Keratinocyte (primary cell): ENCODE measurements around the gene NUMBL. TPM values are rescaled to one million over a fixed set of nuclear protein-coding genes. Genes with fewer than 3 reads are reported as not detected.

Experiments
- DNase-seq: peaks from one replicate; pipeline ENCODE4 v3.0.0-alpha.2; 2011; ENCODE audit warnings: low read depth, missing footprints, low spot score
- FAIRE-seq: peaks from 2 replicates; lab custom pipeline; 2011; peaks lifted over from hg19 to GRCh38; lab: Jason Lieb, UNC
- H2AFZ ChIP-seq: 2 replicates; pipeline ENCODE4 v1.6.0; 2012; ENCODE audit warnings: low read length, control low read depth, inconsistent platforms; ENCODE audit not compliant: control insufficient read depth
- H3K27ac ChIP-seq: 2 replicates; pipeline ENCODE4 v1.5.1; 2011; ENCODE audit warnings: low read length; ENCODE audit not compliant: control insufficient read depth, insufficient read depth
- H3K27me3 ChIP-seq: 3 replicates; pipeline ENCODE4 v1.6.0; 2011; ENCODE audit warnings: low read length; ENCODE audit not compliant: control insufficient read depth, insufficient read depth; ENCODE audit errors: extremely low read depth
- H3K36me3 ChIP-seq, 2 experiments: 2 replicates in 1 of 2; 3 replicates in 1 of 2; pipeline ENCODE4 v1.5.1; 2011; ENCODE audit warnings: low read length in 2 of 2, mild to moderate bottlenecking in 1 of 2; ENCODE audit not compliant: control insufficient read depth in 2 of 2, insufficient read depth in 2 of 2; ENCODE audit errors: extremely low read depth in 1 of 2
- H3K4me1 ChIP-seq: 3 replicates; pipeline ENCODE4 v1.5.1; 2011; ENCODE audit warnings: low read length; ENCODE audit not compliant: control insufficient read depth, insufficient read depth; ENCODE audit errors: extremely low read depth
- H3K4me2 ChIP-seq: 3 replicates; pipeline ENCODE4 v1.6.0; 2011; ENCODE audit warnings: low read depth, low read length; ENCODE audit not compliant: control insufficient read depth, insufficient read depth; ENCODE audit errors: extremely low read depth
- H3K4me3 ChIP-seq, 3 experiments: fragments of 200-600 bp in 1 of 3; sonication (generic) in 1 of 3; 2 replicates in 2 of 3; 3 replicates in 1 of 3; pipeline ENCODE4 v1.5.1; 2011 to 2016; ENCODE audit warnings: low read length in 3 of 3, mild to moderate bottlenecking in 3 of 3, control low read depth in 2 of 3, inconsistent platforms in 1 of 3, low read depth in 1 of 3, mixed read lengths in 1 of 3, mixed run types in 1 of 3, moderate library complexity in 1 of 3; ENCODE audit not compliant: control insufficient read depth in 2 of 3, insufficient read depth in 2 of 3; ENCODE audit errors: extremely low read depth in 1 of 3
- H3K79me2 ChIP-seq: 2 replicates; pipeline ENCODE4 v1.6.0; 2012; ENCODE audit warnings: low read length; ENCODE audit not compliant: control insufficient read depth, insufficient read depth
- H3K9ac ChIP-seq: 3 replicates; pipeline ENCODE4 v1.6.0; 2011; ENCODE audit warnings: low read length; ENCODE audit not compliant: control insufficient read depth, insufficient read depth; ENCODE audit errors: extremely low read depth
- H3K9me1 ChIP-seq: 3 replicates; pipeline ENCODE4 v1.6.0; 2011; ENCODE audit warnings: low read length; ENCODE audit not compliant: control insufficient read depth, insufficient read depth; ENCODE audit errors: extremely low read depth
- H3K9me3 ChIP-seq: 2 replicates; pipeline ENCODE4 v1.5.1; 2012; ENCODE audit warnings: low read depth, low read length; ENCODE audit not compliant: control insufficient read depth
- H4K20me1 ChIP-seq: 3 replicates; pipeline ENCODE4 v1.6.0; 2011; ENCODE audit warnings: low read length; ENCODE audit not compliant: control insufficient read depth, insufficient read depth; ENCODE audit errors: extremely low read depth
- EZH2 ChIP-seq: IDR thresholded peaks from one replicate; pipeline ENCODE4 v1.6.1; 2012; ENCODE audit warnings: inconsistent platforms, mild to moderate bottlenecking, low read length, moderate library complexity
- dilution Hi-C: fragments of 300-500 bp; cut with MboI; formaldehyde crosslinking; loops from one replicate; pipeline ENCODE4 v1.7.0; 2020; ENCODE audit warnings: low sequenced_read_pairs; ENCODE audit not compliant: extremely low pct_ligation_motif_present
- polyA plus RNA-seq, 5 experiments: library from polyadenylated mRNA; depleted of rRNA in 3 of 5; stranded (reverse) in 3 of 5; stranded (forward) in 1 of 5; unstranded in 1 of 5; fragments of >200 nt; gene quantifications; 1 replicate in 1 of 5; 2 replicates in 3 of 5; 3 replicates in 1 of 5; pipeline versions ENCODE4 v1.2.1 to v1.2.3, GENCODE V29; 2011 to 2012; ENCODE audit warnings: missing spikeins in 2 of 5, low read depth in 1 of 5, low replicate concordance in 1 of 5
- TF ChIP-seq, protein P1 (sequence below), 3 experiments: IDR thresholded peaks in 1 of 3; conservative IDR thresholded peaks in 1 of 3; optimal IDR thresholded peaks in 1 of 3; 2 replicates in 2 of 3; 3 replicates in 1 of 3; pipeline versions ENCODE3 to v1.5.1; 2011; ENCODE audit warnings: low read length in 3 of 3, mild to moderate bottlenecking in 3 of 3, moderate library complexity in 2 of 3, control low read depth in 1 of 3, inconsistent platforms in 1 of 3; ENCODE audit not compliant: insufficient read depth in 2 of 3; ENCODE audit errors: extremely low read depth in 1 of 3

Gene NUMBL
- polyA plus RNA-seq, 1 donor (not counting 4 experiments of a cell fraction or from before 2014, with no cell fraction given) = 5.7 TPM

DNA sequence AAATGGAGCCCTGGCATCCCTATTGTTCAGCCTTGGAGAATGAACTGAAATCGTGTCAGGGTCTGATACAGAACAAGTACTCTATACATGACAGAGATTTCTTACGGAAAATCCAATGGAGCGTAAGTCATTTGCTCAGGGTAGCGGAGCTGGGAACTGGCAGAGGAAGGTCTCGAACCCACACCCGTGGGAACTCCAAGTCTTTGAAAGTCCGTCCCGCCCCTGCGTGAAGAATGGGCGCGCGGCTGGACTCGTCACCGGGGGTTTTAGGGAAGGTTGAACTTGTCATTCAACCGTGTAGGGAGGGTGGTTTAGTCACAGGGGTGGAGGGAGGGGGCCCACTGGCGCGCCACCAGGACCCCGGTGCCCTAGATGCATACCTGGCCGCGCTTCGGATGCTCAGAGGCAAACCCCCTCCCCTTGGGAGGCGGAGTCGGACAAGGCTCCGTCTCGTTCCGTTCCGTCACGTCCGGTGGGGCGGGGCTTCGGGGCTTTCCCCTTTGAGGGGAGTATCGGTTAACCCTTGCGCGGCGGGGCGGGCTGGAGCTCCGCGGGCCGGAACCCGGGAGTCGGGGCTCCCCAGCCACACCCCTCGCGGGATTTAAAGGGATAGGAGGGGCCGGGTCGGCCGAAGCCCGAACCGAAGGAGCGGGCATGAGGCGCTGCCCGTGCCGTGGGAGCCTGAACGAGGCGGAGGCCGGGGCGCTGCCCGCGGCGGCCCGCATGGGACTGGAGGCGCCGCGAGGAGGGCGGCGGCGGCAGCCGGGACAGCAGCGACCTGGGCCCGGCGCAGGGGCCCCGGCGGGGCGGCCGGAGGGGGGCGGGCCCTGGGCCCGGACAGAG is 26.3 kb upstream of the NUMBL start, which contains the start of the genes COQ8B and ITPKC:
Gene COQ8B, minus strand, starts transcription at position 405 of the 843 bp plus-strand sequence. CDS start 2,254 bp downstream, outside the sequence.
Gene ITPKC, plus strand, starts transcription at position 631 of the 843 bp plus-strand sequence. Its CDS starts 24 bp downstream, at position 655.
- Histone ChIP-seq H3K27ac (peak within 1 kb of the TSS; percentile 100), H3K79me2 (peaks cover 42% of the 10 kb centered on the region), H3K9me3 (no peaks in the 10 kb centered on the region), H3K4me3 (peak within 1 kb of the TSS; percentile 62 to 90 (median 86)), H2AFZ (peak within 1 kb of the TSS; percentile 66), H3K4me2 (peak within 1 kb of the TSS; percentile 96), H3K27me3 (no peaks in the 10 kb centered on the region), H4K20me1 (no peaks in the 10 kb centered on the region), H3K4me1 (peaks cover 31% of the 10 kb centered on the region), H3K9ac (peak within 1 kb of the TSS; percentile 100), H3K36me3 (peaks cover 3 to 5% of the 10 kb centered on the region in 2 experiments), H3K9me1 (no peaks in the 10 kb centered on the region)
- DNase-seq = peak; percentile 87
- TF ChIP-seq, protein P1, sequence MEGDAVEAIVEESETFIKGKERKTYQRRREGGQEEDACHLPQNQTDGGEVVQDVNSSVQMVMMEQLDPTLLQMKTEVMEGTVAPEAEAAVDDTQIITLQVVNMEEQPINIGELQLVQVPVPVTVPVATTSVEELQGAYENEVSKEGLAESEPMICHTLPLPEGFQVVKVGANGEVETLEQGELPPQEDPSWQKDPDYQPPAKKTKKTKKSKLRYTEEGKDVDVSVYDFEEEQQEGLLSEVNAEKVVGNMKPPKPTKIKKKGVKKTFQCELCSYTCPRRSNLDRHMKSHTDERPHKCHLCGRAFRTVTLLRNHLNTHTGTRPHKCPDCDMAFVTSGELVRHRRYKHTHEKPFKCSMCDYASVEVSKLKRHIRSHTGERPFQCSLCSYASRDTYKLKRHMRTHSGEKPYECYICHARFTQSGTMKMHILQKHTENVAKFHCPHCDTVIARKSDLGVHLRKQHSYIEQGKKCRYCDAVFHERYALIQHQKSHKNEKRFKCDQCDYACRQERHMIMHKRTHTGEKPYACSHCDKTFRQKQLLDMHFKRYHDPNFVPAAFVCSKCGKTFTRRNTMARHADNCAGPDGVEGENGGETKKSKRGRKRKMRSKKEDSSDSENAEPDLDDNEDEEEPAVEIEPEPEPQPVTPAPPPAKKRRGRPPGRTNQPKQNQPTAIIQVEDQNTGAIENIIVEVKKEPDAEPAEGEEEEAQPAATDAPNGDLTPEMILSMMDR (optimal IDR thresholded peaks at IDR 0.05 in 1 of 3, IDR thresholded peaks at IDR 0.05 in 1 of 3, conservative IDR thresholded peaks at IDR 0.05 in 1 of 3; ENCODE audit: extremely low read depth in 1 of 3, insufficient read depth in 2 of 3, low read length in 3 of 3) = no peak
- no peak for TF ChIP-seq EZH2
- FAIRE-seq = no peak
- dilution Hi-C loops = no loop called here

DNA sequence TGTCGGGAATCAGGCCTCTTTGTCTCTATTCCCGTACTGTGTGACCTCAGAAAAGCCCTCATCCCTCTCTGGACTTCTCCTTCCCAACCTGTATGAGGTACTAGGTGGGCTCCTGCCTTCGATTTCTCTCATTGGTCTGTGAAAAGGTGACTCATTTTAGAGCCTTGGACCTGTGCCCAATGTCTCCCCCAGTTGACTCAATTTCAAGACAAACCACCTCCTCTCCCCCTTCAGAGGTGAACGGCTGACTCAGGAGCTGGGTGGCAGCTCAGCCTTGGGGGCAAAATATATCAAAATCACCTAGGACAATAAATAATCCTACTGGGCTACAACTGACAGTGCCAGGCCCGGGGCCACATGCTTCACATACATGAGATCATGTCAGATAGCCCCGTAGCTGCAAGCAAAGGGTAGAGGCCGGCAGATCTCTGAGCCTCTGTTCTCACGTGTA is 25.6 kb upstream of the NUMBL start:
- no peaks in the 10 kb centered on the region for H3K27me3 ChIP-seq
- peak overlapping the region; percentile 62 to 90 (median 86) for H3K4me3 ChIP-seq
- dilution Hi-C loops = no loop called here
- peak overlapping the region; percentile 96 for H3K4me2 ChIP-seq
- FAIRE-seq (peak; percentile 73), DNase-seq (peak; percentile 99)
- no peaks in the 10 kb centered on the region for H4K20me1 ChIP-seq
- peaks cover 3 to 5% of the 10 kb centered on the region in 2 experiments for H3K36me3 ChIP-seq
- H2AFZ ChIP-seq = peak overlapping the region; percentile 66
- peaks cover 27% of the 10 kb centered on the region for H3K4me1 ChIP-seq
- H3K9me1 ChIP-seq = no peaks in the 10 kb centered on the region
- TF ChIP-seq EZH2 = no peak
- TF ChIP-seq, protein P1 (optimal IDR thresholded peaks at IDR 0.05 in 1 of 3, IDR thresholded peaks at IDR 0.05 in 1 of 3, conservative IDR thresholded peaks at IDR 0.05 in 1 of 3; ENCODE audit: extremely low read depth in 1 of 3, insufficient read depth in 2 of 3, low read length in 3 of 3) = no peak
- H3K9me3 ChIP-seq = no peaks in the 10 kb centered on the region
- peak overlapping the region; percentile 100 for H3K27ac ChIP-seq
- peak overlapping the region; percentile 100 for H3K9ac ChIP-seq
- H3K79me2 ChIP-seq = peaks cover 36% of the 10 kb centered on the region
